NOMO-1 (cell line): Measurements from ENCODE around the gene NKX6-2.
"Not testable (repeated sequence)": the region's sequence is repeated elsewhere in the genome, so short reads cannot be mapped to it uniquely, and the experiment has no call there.

ENCODE experiments used
- DNase-seq, 2 experiments: peaks; one replicate each; lab custom pipeline; 2025; ENCODE audit not compliant: unreplicated experiment in 2 of 2; lab: John Stamatoyannopoulos, UW

Gene NKX6-2

DNA sequence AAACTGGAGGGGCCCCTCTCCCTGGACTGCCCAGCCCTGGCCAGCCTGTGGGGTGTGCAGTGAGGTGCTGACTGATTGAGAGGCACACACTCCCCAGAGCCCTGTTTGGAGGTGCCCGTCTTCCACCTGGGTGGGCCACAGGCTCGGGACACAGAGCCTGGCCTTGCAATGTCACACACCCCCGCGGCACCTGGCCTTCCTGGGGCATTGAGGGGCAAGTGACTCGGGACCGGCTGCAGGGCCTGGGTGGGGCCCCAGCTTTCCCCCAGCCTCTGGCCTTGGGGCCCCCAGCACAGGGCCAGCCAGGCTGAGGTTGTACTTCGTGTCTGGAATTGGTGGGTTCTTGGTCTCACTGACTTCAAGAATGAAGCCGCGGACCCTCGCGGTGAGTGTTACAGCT, 13.9 kb upstream of the NKX6-2 start:
- DNase-seq: no peak

DNA sequence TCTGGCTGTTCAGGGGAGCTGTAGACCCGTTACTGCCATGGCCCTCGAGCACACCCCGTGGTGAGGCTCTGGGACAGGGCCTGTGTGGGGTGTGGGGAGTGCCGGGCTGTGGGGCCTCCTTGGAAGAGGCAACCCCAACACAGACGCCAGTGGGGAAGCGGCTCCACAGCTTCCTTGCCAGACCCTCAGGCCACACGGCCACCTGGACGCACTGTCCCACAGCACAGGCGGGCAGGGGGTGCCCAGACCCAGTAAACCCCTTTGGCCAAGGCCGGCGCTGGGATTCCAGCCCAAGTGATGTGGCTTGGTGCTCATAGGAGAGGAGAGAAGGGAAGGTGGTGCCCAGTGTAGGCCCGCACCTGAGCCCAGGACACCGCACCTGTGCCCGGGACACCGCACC, 12.9 kb upstream of the NKX6-2 start:
- DNase-seq: no peak

DNA sequence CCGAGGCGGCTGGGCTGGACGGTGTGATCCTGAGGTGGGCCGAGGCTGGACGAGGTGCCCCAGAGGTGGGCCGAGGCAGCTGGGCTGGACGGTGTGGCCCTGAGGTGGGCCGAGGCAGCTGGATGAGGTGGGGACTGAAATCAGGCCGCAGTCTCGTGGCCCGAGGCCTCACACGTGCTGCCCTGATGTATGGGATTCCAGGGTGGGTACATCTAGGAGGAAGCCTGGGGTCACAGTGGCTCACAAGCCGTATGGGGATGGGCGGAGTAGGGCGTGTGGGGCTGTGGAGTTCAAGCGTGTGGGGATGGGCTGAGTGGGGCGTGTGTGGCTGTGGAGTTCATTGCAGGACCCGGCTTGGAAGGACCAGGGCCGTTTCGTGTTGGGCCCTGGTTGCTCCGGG, 12.5 kb upstream of the NKX6-2 start:
- DNase-seq: no peak

DNA sequence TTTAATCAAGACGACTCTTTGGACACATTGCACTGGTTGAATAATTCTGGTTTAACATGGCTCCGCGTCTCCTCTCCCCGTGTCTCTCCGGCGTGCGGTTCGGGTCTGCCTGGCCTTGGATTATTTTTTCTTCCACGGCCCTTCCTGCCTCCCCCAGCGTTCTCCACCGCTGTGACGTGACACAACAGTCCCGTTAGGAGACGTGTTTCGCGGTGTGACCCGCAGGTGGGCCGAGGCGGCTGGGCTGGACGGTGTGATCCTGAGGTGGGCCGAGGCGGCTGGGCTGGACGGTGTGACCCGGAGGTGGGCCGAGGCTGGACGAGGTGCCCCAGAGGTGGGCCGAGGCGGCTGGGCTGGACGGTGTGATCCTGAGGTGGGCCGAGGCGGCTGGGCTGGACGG, 12.0 kb upstream of the NKX6-2 start:
- DNase-seq: not testable (repeated sequence)

DNA sequence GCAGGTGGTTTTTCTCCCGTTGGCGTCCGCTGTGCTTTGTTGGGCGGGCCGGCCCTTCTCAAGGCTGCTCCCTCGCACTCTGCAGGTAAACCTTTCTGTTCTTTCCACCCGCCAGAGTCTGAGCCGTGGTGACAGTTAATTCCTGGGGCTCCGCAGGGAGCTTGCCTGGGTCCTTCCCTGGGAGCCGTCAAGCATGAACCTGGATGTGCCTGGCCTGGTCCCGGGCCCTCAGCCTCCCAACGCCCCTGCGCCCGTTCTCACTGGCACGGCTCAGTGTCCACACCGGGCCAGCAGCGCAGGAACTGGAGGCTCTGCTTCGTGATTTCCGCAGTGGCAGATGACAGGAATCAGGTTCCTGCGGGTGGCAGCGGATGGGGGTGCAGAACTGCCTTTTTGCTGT, 10.9 kb upstream of the NKX6-2 start:
- DNase-seq: no peak

DNA sequence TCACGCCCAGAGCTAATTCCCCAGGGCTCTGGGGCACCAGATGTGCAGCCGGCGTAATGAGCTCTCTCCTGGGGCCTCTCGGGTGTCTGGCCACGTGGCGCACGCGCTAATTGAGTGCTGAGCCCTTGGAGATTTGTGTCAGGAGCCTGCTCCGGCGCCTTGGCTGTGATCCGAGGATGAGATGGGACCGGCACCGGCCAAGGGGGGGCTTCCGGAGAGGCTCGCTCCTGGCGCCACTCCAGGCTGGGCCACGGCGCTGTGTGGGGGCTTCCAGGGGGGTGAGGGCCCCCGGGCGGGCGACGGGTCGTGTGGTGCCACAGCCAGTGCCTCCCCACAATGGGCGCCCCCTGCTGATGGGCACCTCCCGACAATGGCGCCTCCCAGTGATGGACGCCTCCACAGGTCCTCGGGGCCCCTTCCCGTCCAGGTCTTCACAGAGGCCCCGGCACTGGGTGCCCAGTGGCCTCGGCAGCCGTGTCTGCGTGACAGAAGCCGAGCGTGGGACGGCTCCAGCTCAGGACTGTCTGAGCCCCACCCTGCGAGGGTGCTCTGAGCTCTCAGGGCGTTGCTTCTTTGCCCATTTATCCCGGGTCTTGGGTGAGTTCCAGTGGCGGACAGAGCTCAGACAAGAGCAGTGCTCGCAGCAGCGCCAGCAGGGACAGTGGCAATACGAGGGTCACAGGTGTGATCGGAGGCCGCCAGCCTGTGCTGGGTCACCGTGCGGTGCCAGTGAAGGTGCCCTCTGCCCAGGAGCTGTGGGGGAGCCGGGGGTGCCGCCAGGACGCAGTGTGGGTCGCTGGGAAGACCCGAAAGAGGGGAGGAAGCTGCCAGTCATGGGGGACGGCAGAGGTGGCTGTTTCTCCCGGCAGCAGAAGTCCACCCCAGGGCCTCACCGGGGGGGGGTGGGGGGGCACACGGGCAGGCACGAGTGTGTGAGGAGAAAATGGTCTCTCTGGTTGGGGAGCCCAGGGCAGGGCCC, 8.2 kb upstream of the NKX6-2 start:
- no peak for DNase-seq

DNA sequence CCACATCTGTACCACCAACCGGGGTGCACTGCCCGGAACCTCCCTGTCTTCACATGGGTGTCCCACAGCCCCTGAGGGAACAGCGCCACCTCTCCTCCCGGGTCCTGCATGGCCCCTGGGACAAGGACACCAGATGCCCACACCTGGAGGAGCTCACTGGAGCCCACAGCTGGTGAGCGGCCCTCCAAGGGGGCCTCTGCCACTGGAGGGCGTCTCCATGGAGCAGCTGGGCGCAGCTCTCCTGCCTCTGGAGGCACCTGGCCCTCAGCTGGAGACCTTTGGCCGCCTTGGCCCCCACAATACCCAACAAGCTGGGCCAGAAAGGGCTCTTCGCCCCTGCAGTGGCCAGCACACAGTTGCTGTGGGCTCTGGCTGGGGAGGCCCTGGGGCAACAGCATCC, 7.3 kb upstream of the NKX6-2 start:
- no peak for DNase-seq

DNA sequence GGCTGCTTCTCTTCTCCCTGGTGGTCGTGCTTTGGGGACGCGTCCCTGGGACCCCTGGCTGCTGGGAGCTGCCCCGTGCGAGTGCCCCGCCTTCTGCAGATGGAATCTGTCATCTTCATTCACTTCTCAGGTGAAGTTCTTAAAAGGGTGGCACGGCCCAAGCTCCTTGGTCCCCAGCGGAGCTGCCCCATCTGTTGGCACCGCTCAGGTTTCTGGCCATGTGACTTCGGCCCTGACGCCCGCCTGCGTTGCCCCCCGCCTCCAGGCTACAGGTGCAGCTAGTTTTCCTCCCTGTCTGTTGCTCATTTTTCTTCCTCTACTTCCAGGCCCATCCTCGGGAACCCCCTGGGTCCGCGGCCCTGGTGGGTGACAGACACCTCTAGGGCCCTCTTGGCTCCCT, 6.8 kb upstream of the NKX6-2 start:
- no peak for DNase-seq

DNA sequence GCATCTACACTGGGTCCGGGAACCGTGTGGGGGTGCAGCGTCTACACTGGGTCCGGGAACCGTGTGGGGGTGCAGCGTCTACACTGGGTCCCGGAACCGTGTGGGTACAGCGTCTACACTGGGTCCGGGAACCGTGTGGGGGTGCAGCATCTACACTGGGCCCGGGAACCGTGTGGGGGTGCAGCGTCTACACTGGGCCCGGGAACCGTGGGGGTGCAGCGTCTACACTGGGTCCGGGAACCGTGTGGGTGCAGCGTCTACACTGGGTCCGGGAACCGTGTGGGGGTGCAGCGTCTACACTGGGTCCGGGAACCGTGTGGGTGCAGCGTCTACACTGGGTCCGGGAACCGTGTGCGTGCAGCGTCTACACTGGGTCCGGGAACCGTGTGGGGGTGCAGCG, 6.2 kb upstream of the NKX6-2 start:
- not testable (repeated sequence) for DNase-seq

DNA sequence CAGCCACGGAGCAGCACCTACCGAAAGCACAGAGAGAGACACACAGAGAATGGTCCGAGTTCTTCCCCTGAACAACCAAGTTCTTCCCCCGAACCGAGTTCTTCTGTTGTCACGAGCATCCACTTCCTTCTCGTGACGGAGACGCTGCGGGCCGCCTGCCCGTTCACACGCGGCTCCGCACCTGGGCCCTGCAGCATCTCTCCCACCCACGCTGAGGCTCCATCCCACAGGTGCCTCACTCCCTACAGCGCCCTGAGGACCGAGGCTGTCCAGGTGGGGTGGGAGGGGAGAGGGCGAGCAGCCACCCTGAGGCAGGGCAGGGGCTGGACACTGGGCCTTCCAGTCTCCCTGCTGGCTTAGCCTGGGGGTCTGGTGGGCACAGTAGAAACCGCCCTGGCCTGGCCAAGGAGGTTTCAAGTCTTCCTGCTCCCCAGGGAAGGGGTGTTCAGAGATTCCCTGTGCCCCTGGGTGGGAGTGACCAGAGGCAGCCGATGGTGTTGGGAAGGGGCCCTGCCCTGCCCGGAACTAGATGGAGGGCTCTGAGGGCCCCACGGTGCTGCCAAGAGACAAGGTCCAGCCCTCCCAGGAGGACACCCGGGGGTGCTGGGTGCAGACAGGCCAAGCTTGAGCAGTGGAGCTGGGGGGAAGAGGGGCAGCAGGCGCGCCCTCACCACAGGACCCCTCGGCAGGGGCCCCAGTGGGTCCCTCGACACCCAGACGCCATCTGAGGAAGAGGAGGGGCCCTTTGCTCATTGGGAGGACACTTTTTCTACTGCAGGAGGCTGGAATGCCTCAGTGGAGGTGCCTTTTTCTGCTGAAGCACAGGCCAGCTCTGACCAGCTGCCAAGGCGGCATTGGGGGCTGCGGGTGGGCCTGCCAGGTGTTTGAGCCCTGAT, 5.2 kb upstream of the NKX6-2 start:
- DNase-seq: no peak

DNA sequence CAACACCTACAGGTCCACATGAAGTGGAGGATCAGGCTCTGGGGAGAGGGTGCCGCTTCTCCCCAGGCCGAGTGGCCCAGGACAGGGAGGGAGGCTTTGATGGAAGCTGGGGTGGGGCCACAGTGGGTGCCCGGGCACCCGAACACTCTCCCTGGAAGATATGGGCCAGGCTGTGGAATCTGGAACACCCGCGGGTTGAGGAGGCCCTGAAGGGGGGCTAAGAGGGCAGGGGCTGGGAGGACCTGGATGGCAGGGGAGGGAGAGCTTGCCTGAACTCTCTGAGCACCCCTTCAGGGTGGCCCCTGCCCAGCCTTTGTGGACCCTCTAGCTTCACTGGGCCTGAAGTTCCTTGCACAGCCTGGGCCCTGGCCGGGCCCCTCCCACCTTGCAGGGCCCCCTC, 4.5 kb upstream of the NKX6-2 start:
- DNase-seq: no peak

DNA sequence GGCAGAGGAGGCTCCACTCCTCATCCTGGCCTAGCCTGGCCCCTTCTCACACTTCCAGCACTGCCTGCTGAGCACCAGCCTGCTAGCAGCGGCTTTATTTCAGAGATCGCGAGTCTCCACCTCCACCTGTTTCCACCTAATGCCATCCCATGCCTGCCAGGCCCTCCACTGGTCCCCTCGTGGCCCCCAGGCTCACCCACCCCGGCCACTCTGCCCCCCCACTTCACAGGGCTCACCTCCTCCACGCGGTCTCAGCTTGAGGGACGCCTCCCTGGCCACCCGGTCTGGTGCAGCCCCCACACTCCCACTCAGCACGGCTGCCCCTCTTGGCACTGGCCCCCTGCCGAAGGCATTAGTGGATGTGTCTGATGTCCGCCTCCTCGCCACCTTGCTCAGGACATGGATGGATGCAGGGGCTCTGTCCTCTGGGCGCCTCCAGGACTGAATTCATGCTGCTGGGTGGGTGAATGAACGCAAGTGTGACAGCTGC, 3.8 kb upstream of the NKX6-2 start:
- DNase-seq: no peak

DNA sequence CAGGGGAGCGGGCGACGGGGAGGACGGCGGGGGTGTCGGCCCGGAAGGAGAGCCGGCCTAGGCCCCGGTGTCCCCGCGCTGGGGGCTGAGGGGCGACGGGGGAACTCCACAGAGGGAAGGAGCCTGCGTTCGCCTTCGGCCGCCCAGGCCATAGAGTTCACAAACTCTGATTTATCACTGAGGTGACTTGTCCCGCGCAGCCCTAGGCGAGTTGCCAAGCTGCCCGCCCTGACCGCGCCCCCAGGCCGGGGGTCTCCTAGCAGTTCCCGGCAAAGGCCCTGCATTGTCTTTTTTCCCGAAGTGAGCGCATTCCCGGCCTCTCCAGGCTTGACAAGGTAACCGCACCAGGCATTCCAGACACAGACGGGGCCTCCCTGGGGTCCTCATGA, 2.9 kb upstream of the NKX6-2 start:
- no peak for DNase-seq

DNA sequence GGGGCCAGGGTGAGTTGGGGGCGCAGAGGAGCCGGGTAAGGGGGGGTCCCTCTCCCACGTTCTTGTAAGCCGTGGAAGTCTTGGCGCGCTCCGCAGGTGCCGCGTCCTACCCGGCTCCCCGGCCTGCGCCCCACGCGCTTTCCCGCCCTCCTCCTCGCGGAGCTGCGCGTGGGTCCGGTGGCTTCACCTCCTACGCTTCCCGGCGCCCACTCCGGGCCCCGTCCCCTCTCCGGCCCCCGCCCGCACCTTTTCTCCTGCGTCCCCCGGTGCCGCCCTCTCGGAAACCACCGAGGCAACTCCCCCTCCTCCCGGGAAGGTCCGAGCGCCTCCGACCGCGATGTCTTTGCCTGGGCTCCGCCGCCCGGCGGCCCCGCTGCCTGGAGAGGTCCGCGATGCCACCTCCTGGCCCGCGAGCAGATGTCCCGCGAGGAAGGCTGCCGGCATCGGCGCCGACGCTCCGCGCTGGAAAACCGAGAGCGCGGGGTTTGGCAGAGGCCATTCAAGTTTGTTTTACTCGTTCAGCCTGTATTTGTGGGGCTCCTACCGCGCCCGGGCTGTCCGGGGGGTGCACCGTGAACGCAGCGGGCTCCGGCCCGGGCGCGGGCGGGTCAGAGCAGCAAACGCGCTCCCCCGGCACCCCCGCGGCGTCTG, 2.4 kb upstream of the NKX6-2 start:
- no peak for DNase-seq

DNA sequence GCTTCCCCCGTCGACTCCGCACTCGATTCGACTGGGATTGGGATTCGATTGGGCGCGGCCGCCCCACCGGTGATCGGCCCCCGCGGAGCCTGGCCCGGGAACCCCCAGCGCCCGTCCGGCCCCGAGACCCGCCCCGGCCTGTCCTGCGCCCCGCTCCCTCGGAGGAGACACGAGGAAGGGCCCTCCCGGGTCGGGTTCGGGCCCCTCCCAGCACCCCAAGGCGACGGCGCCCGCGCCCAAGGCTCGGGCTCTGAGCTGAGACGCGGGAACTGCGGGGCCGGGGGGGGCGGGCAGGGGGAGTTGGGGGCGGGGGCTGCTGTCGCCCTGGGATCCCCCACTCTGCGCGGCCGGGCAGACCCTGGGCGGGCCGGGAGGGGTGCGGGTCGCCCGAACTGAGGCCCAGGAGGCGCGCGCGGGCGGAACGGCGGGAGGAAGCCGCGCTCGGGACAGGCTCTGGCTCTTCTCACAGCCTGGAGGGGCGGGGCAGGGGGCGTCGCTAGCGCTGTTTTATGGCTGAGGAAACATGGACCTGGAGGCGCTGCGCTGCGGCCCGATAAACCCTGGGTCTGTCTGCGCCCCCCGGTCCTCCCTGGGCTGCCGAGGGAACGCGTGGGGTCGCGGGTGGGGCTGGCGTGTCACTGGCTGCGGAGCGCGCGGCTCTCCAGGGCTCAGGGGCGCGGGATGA, 1.7 kb upstream of the NKX6-2 start:
- DNase-seq: no peak

DNA sequence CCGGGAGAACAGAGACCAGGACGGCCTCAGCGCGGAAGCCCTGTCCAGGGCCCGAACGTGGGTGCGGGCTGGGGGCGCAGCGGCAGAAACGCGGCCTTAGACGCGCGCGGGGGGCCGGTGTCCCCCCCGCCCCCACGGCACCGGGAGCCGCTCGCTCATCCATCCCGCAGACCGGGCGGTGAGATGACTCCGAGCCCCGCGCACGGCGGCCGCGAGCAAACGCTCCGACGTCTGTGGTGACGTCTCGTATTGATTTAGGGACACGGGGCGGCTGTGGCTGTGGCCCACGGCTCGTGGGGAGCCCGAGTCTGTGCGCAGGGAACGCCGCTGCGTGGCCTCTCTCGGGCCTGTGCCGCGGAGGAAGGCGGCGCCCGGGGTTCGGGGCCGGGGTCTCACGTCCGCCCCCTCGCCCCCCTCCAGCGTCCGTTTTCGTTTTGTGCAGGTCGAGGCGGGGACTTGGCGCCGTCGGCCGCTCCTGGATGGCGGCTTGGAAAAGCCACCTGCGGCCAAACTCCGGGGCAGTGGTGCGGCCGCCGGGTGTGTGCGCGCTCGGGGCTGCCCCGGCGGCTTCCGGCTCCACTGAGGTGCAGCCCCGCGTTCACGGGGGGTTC, 1.0 kb upstream of the NKX6-2 start:
- DNase-seq: no peak

DNA sequence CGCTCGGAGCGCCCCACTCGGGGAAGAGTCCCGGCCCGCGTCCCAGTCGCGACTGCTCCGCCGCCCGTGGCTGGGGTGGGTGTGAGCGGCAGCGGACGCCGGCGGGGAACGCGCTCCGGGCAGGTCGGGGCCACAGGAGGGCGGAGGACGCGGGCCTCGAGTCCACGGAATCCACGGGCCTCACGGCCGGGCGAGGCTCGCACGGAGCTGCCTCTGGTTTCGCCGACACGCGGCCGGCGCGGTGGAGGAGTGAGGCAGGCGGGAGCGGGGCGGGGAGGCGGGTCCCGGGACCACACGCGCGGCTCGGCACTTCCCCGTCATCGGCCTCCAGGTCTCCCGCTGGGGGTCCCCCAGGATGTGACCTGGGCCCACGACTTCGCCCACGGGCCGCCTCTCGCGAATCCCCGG, 533 bp upstream of the NKX6-2 start:
- no peak for DNase-seq

DNA sequence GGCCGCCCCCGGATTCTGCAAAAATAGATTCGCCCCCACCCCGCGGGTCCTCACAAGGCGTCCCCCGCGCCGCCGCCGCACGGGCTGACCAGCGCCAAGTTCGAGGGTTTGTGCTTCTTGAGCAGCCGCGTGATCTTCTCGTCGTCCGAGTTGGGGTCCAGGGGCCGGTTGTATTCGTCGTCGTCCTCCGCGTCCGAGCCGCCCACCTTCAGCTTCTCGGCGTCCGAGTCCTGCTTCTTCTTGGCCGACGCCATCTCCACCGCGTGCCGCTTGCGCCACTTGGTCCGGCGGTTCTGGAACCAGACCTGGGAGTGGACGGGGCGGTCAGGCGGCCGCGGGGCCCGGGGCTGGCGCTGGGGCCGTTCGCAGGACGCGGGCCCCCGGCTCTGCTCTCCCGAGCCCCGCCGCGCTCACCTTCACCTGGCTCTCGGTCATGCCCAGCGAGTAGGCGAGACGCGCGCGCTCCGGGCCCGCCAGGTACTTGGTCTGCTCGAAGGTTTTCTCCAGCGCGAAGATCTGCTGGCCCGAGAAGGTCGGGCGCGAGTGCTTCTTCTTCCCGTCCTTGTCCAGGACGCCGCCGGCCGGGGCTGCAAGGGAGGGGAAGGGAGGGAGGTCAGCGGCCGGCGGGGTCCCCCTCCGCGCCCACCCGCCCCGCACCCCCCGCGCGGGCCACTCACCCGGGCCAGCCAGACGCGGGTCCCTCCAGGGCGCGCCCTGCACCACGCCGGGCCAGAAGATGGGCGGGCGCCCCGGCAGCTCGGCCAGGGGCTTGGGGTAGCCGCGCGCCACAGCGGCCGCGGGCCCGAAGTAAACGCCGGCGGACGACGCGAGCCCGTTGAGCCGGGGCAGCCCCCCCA, 853 bp downstream of the NKX6-2 start:
- DNase-seq: no peak
